K562 (cell line): ENCODE results near the gene NEK4.

Experiments used
- BHLHE40 ChIP-seq: IDR thresholded peaks from 2 replicates; pipeline ENCODE4 v1.6.1; 2011; ENCODE audit warnings: low read length, improper control_type of control experiment
- DEAF1 ChIP-seq: fragments of 450-650 bp; formaldehyde crosslinking; IDR thresholded peaks from 2 replicates; pipeline ENCODE4 v1.4.0; 2020; ENCODE audit warnings: mild to moderate bottlenecking, moderate library complexity
- FOSL1 ChIP-seq: fragments of 200-800 bp; sonication (Bioruptor generic); conservative IDR thresholded peaks from 2 replicates; pipeline ENCODE4 v1.6.1; 2016; ENCODE audit warnings: missing genetic modification characterization, missing compliant biosample characterization
- HINFP ChIP-seq: fragments of 450-650 bp; conservative IDR thresholded peaks from 2 replicates; pipeline ENCODE4 v1.6.1; 2016; ENCODE audit warnings: missing genetic modification characterization, low read depth, mild to moderate bottlenecking, control low read depth, missing compliant biosample characterization
- MBD2 ChIP-seq: sonication (generic); IDR thresholded peaks from 2 replicates; pipeline ENCODE4 v1.6.1; 2016; ENCODE audit warnings: low read depth, borderline replicate concordance
- MEF2D ChIP-seq: conservative IDR thresholded peaks from 2 replicates; pipeline ENCODE4 v1.6.1; 2016; ENCODE audit warnings: low read depth, missing genetic modification characterization, missing compliant biosample characterization
- MGA ChIP-seq: fragments of 450-650 bp; IDR thresholded peaks from 2 replicates; pipeline ENCODE4 v1.6.1; 2016; ENCODE audit warnings: mild to moderate bottlenecking, moderate library complexity
- POLR2AphosphoS5 ChIP-seq: IDR thresholded peaks from 2 replicates; pipeline ENCODE4 v1.6.1; 2011; ENCODE audit warnings: mild to moderate bottlenecking, low read depth, low read length, moderate library complexity; ENCODE audit not compliant: control insufficient read depth, insufficient read depth
- PRPF4 ChIP-seq: fragments of 200-400 bp; formaldehyde crosslinking; IDR thresholded peaks from one replicate; pipeline ENCODE4 v1.6.1; 2017; ENCODE audit warnings: low read length, low read depth, mild to moderate bottlenecking; ENCODE audit not compliant: insufficient read depth, poor library complexity, severe bottlenecking
- RCOR1 ChIP-seq, 2 experiments: IDR thresholded peaks; 2 replicates each; pipeline ENCODE4 v1.6.1; 2012; ENCODE audit warnings: low read depth in 2 of 2, low read length in 2 of 2, borderline replicate concordance in 1 of 2, improper control_type of control experiment in 1 of 2
- RFX5 ChIP-seq: IDR thresholded peaks from 2 replicates; pipeline ENCODE4 v1.6.1; 2011; ENCODE audit warnings: low read depth, mild to moderate bottlenecking, improper control_type of control experiment, low read length
- RHOXF2B ChIP-seq: fragments of 250-450 bp; sonication (Bioruptor Pico); conservative IDR thresholded peaks from 2 replicates; pipeline ENCODE4 v1.5.1; 2021
- ZZZ3 ChIP-seq: fragments of 450-650 bp; IDR thresholded peaks from 2 replicates; pipeline ENCODE4 v1.6.1; 2016; ENCODE audit warnings: antibody characterized with exemption, mild to moderate bottlenecking, moderate library complexity

GRCh38 chr3:52683611-52684010 lies 87.1 kb downstream of the NEK4 start:
- TF ChIP-seq ZZZ3, result no peak
- TF ChIP-seq FOSL1 (tag), result no peak
- no peak for TF ChIP-seq MBD2
- no peak for TF ChIP-seq BHLHE40
- no peak for TF ChIP-seq MEF2D (tag)
- no peak for TF ChIP-seq POLR2AphosphoS5
- no peak for TF ChIP-seq RFX5
- TF ChIP-seq PRPF4, result no peak
- no peak for TF ChIP-seq DEAF1 (CRISPR knock-in tag)
- TF ChIP-seq MGA, result no peak
- no peak for TF ChIP-seq RCOR1 (IDR thresholded peaks at IDR 0.05; ENCODE audit: borderline replicate concordance in 1 of 2, low read depth in 2 of 2, low read length in 2 of 2)
- no peak for TF ChIP-seq RHOXF2B
- TF ChIP-seq HINFP (tag), result no peak
